Liver (tissue), 9 donors: ENCODE data around the gene RNU5D-1. TPM values are rescaled to one million over a fixed set of nuclear protein-coding genes. Genes with fewer than 3 reads are reported as not detected.

Experiments used
- DNase-seq: peaks from one replicate; pipeline ENCODE4 v3.0.0-alpha.2; 2017; ENCODE audit warnings: low spot score
- H3K27ac ChIP-seq, 2 donors: one replicate each; pipeline ENCODE4 v1.7.0; 2013; ENCODE audit warnings: inconsistent platforms in 2 of 2, low read length in 2 of 2, control low read depth in 1 of 2, low read depth in 1 of 2, mild to moderate bottlenecking in 1 of 2
- H3K27me3 ChIP-seq, 4 donors: one replicate each; pipeline versions ENCODE4 v1.6.1 to v1.7.0; 2013; ENCODE audit warnings: low read length in 3 of 4, inconsistent platforms in 1 of 4, mild to moderate bottlenecking in 1 of 4, moderate library complexity in 1 of 4; ENCODE audit not compliant: control insufficient read depth in 4 of 4, insufficient read depth in 4 of 4
- H3K36me3 ChIP-seq, 4 donors: one replicate each; pipeline versions ENCODE4 v1.6.1 to v1.7.0; 2013; ENCODE audit warnings: low read length in 3 of 4, mild to moderate bottlenecking in 3 of 4, low read depth in 1 of 4, moderate library complexity in 1 of 4; ENCODE audit not compliant: control insufficient read depth in 4 of 4, insufficient read depth in 3 of 4
- H3K4me1 ChIP-seq, 4 donors: one replicate each; pipeline versions ENCODE4 v1.6.1 to v1.7.0; 2013; ENCODE audit warnings: low read length in 3 of 4, mild to moderate bottlenecking in 3 of 4, moderate library complexity in 1 of 4; ENCODE audit not compliant: control insufficient read depth in 4 of 4, insufficient read depth in 4 of 4
- H3K4me3 ChIP-seq, 3 donors: one replicate each; pipeline versions ENCODE4 v1.6.1 to v1.7.0; 2013; ENCODE audit warnings: low read length in 3 of 3, control low read depth in 1 of 3, low read depth in 1 of 3, mild to moderate bottlenecking in 1 of 3
- H3K9ac ChIP-seq, 2 donors: one replicate each; pipeline ENCODE4 v1.7.0; 2013; ENCODE audit warnings: low read length in 2 of 2, mild to moderate bottlenecking in 2 of 2, moderate library complexity in 2 of 2, control low read depth in 1 of 2, low read depth in 1 of 2
- H3K9me3 ChIP-seq, 4 donors: one replicate each; pipeline versions ENCODE4 v1.6.1 to v1.7.0; 2013; ENCODE audit warnings: low read length in 3 of 4; ENCODE audit not compliant: control insufficient read depth in 4 of 4
- ATF3 ChIP-seq: IDR thresholded peaks from 2 replicates; pipeline ENCODE4 v1.6.1; 2016; ENCODE audit warnings: antibody characterized with exemption
- CTCF ChIP-seq: fragments of 150-350 bp; IDR thresholded peaks from 2 replicates; pipeline ENCODE4 v1.5.1; 2017; ENCODE audit warnings: improper control_type of control experiment, low read depth, low read length; ENCODE audit not compliant: missing input control
- EGR1 ChIP-seq, 2 donors: IDR thresholded peaks; 2 replicates each; pipeline ENCODE4 v1.6.1; 2016 to 2018; ENCODE audit warnings: antibody characterized with exemption in 2 of 2, low read depth in 2 of 2
- FOXA1 ChIP-seq: IDR thresholded peaks from 2 replicates; pipeline ENCODE4 v1.6.1; 2016; ENCODE audit warnings: antibody characterized with exemption
- FOXA2 ChIP-seq: IDR thresholded peaks from 2 replicates; pipeline ENCODE4 v1.6.1; 2016; ENCODE audit warnings: antibody characterized with exemption
- HNF4G ChIP-seq: IDR thresholded peaks from 2 replicates; pipeline ENCODE4 v1.6.1; 2016; ENCODE audit warnings: antibody characterized with exemption
- JUND ChIP-seq, 2 donors: IDR thresholded peaks; 2 replicates each; pipeline ENCODE4 v1.6.1; 2016; ENCODE audit warnings: antibody characterized with exemption in 2 of 2
- MAX ChIP-seq: IDR thresholded peaks from 2 replicates; pipeline ENCODE4 v1.6.1; 2016; ENCODE audit warnings: antibody characterized with exemption
- NR2F2 ChIP-seq: IDR thresholded peaks from 2 replicates; pipeline ENCODE4 v1.6.1; 2016; ENCODE audit warnings: antibody characterized with exemption
- RAD21 ChIP-seq, 2 donors: IDR thresholded peaks; 2 replicates each; pipeline ENCODE4 v1.6.1; 2016; ENCODE audit warnings: antibody characterized with exemption in 2 of 2, mild to moderate bottlenecking in 2 of 2
- REST ChIP-seq: IDR thresholded peaks from 2 replicates; pipeline ENCODE4 v1.6.1; 2016; ENCODE audit warnings: antibody characterized with exemption, mild to moderate bottlenecking
- RXRA ChIP-seq, 2 donors: IDR thresholded peaks; 2 replicates each; pipeline ENCODE4 v1.6.1; 2017 to 2018; ENCODE audit warnings: antibody characterized with exemption in 2 of 2, mild to moderate bottlenecking in 1 of 2
- SP1 ChIP-seq: IDR thresholded peaks from 2 replicates; pipeline ENCODE4 v1.6.1; 2018; ENCODE audit warnings: antibody characterized with exemption, mild to moderate bottlenecking
- TAF1 ChIP-seq: conservative IDR thresholded peaks from 2 replicates; pipeline ENCODE4 v1.6.1; 2016; ENCODE audit warnings: antibody characterized with exemption, mild to moderate bottlenecking
- YY1 ChIP-seq: IDR thresholded peaks from 2 replicates; pipeline ENCODE4 v1.6.1; 2016; ENCODE audit warnings: antibody characterized with exemption, mild to moderate bottlenecking
- ZBTB33 ChIP-seq: IDR thresholded peaks from 2 replicates; pipeline ENCODE4 v1.6.1; 2016; ENCODE audit warnings: antibody characterized with exemption
- WGBS: extraction: QIAGEN DNeasy Blood & Tissue Kit; methylation state at CpG from one replicate; pipeline ENCODE4 v1.1.7; 2013; 5-methylcytosine and 5-hydroxymethylcytosine counted together
- polyA plus RNA-seq, 2 donors: library from polyadenylated mRNA; stranded (reverse) in 1 of 2; unstranded in 1 of 2; fragments of 200-250 nt in 1 of 2; fragments of >200 nt in 1 of 2; fragmentation: Nextera tagmentation in 1 of 2; extraction: Ambion mirVana in 1 of 2; gene quantifications; one replicate each; pipeline versions ENCODE4 v1.2.1 to v1.2.3, GENCODE V29; 2013 to 2015
- total RNA-seq, 2 donors: library from RNA; depleted of rRNA; stranded (reverse); fragments of >200 nt; gene quantifications; one replicate each; pipeline ENCODE4 v1.2.3, GENCODE V29; 2014
- donor health status: healthy.
- donor health status: healthy.
- donor health status: healthy.
- donor health status: healthy.
- donor health status: healthy.

Gene RNU5D-1
- total and polyA plus RNA-seq, 4 donors = not detected

GRCh38 chr1:44713321-44713781 lies 17.6 kb downstream of the RNU5D-1 start:
- no peak for TF ChIP-seq JUND (IDR thresholded peaks at IDR 0.05)
- no peak for TF ChIP-seq HNF4G
- no peak for TF ChIP-seq MAX
- no peak for TF ChIP-seq EGR1 (IDR thresholded peaks at IDR 0.05; ENCODE audit: low read depth in 2 of 2)
- TF ChIP-seq TAF1 = no peak
- TF ChIP-seq NR2F2 = no peak
- no peak for TF ChIP-seq REST
- no peak for TF ChIP-seq ZBTB33
- no peak for TF ChIP-seq FOXA1
- no peak for TF ChIP-seq SP1
- no peak for TF ChIP-seq CTCF
- no peak for TF ChIP-seq YY1
- TF ChIP-seq FOXA2 = no peak
- TF ChIP-seq RXRA (IDR thresholded peaks at IDR 0.05) = no peak
- no peak for TF ChIP-seq RAD21 (IDR thresholded peaks at IDR 0.05)
- no peak for TF ChIP-seq ATF3
- no peak overlapping the region for H3K9ac ChIP-seq
- DNase-seq = no peak
- H3K27me3 ChIP-seq = no peaks in the 10 kb centered on the region
- H3K27ac ChIP-seq = no peak overlapping the region
- 72% methylated on average over 6 of the region's 6 CpGs for WGBS
- peaks cover 0 to 1% (median 0%) of the 10 kb centered on the region in 4 donors for H3K9me3 ChIP-seq
- peaks cover 0 to 7% (median 0%) of the 10 kb centered on the region in 4 donors for H3K4me1 ChIP-seq
- H3K4me3 ChIP-seq = no peak overlapping the region
- H3K36me3 ChIP-seq = no peaks in the 10 kb centered on the region
